Right kidney (tissue), 9 donors: ENCODE measurements around the gene MEOX2.

Source experiments
- DNase-seq: peaks from one replicate; pipeline ENCODE4 v3.0.0-alpha.2; 2016
- long read RNA-seq, 8 donors: transcript quantifications; one replicate each; lab custom pipeline, GENCODE V29; 2026

Gene MEOX2
- long read RNA-seq, donor 1, result 0 reads
- long read RNA-seq, donor 2, partial matches to known transcripts, result 0 of 1 reads
- long read RNA-seq, donor 2, other reads (novel, unspliced or antisense), result 0 of 1 reads
- long read RNA-seq, donor 3, result 0 reads
- long read RNA-seq, donor 4, partial matches to known transcripts, result 0 of 1 reads
- long read RNA-seq, donor 4, other reads (novel, unspliced or antisense), result 0 of 1 reads
- long read RNA-seq, donor 5, result 0 reads
- long read RNA-seq, donor 6, partial matches to known transcripts, result 0 of 1 reads
- long read RNA-seq, donor 6, other reads (novel, unspliced or antisense), result 0 of 1 reads
- long read RNA-seq, donor 7, partial matches to known transcripts, result 0 of 2 reads
- long read RNA-seq, donor 7, other reads (novel, unspliced or antisense), result 0 of 2 reads
- long read RNA-seq, donor 8, partial matches to known transcripts, result 0 of 3 reads
- long read RNA-seq, donor 8, other reads (novel, unspliced or antisense), result 0 of 3 reads

DNA sequence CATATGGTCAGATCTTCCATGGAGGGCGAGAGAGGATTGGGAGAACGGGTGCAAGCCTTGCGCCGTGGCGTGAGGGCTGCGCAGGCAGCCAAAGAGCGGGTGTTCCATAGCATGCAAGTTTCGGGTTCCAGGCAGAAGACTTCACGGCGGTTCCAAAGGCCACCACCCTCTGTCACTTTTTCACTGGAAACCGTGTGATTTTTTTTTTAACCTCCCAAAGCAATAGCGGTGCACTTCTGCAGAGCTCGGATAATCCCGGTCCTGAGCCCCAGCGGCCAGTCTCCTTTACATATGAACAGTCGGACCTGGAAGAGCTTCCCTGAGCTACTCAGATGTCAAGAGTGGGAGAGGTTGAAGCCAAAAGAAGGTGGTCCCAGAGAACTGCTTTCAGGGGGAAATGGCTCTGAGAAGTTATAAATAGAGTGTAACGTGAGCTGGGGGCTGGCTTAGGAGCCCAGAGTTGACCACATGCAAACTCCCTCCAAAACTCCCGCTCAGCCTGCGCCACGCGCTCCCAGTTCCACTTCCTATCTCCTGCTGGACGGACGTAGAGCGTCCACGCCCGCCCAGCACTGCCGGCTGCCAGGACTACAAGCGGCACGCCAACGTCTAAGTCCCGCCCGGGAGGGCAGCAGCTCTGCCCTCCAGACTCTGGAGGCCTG, at the start of gene MEOX2:
TSS of gene MEOX2 (minus strand) at position 389 of the 662 bp plus-strand sequence. CDS start at position 108, 281 bp downstream.
- peak; percentile 76 for DNase-seq

- no peak for DNase-seq
Measured at GRCh38 chr7:15729746-15730145, 43.3 kb upstream of the MEOX2 start.

DNA sequence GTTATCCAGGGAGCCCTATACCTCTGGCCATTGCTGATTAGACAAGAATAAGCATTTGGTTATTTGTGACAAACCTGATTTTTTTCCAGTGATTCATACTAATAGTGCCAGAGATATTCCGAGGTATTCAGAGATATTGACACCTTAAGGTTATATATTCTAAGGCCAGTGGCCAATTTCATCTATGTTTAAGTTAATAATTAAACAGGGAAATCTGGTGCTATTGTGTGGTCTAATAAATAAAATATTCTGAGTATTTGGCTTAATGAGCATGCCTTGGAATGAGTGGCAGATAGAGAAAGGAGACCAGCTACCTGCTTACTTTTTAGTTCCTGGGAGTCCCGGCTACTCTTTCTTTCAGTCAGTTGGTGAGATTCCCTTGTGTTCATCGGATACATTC, 38.6 kb upstream of the MEOX2 start:
- DNase-seq, result no peak

DNA sequence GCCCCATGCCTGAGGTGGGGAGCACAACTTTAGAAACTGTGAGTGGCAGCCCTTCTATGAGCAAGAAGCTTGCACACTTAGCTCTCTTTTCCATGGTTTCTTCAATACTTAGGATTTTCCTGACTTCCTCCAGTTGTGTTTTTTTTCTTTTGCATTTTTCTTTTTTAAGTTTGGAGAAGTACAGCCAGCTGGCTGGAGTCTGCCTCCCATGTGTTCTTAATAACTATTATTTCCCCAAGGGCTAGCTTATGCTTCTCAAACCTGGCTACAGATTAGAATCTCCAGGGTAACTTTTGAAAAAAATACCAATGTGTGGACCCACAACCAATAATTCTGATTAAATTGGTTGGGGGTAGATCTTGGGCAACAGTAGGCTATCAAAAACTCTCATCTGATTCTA, 37.4 kb upstream of the MEOX2 start:
- DNase-seq, result no peak

DNA sequence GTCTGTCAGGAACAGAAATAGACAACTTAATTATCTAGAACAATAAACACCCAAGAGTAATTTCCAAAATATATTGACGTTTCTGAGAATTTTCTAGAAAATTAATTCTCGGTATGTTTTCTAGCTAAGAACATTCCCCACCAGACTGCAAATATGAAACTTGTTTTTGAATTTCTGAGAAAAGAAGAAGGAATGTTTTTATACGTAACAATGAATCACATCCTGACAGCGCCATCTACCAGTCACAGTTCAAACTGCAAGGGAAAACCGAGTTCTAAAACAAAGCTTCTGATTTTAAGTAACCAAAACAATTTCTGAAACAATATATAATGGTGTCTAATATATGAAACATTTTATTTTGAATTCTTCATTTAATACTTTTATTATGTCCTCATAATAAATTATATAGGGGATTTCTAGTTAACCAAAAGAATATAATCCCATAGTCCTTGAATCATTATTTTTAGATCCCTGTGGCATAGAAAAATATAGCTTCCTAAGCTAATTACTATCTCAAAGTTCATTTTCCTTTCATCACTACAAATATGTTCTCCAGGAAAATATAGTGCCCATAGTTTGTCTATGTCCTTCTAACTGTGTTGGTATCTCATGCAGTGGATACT, 34.5 kb upstream of the MEOX2 start:
- DNase-seq, result no peak

GRCh38 chr7:15719311-15719710, 32.8 kb upstream of the MEOX2 start:
- no peak for DNase-seq

GRCh38 chr7:15715435-15715834, 29.0 kb upstream of the MEOX2 start:
- no peak for DNase-seq

DNA sequence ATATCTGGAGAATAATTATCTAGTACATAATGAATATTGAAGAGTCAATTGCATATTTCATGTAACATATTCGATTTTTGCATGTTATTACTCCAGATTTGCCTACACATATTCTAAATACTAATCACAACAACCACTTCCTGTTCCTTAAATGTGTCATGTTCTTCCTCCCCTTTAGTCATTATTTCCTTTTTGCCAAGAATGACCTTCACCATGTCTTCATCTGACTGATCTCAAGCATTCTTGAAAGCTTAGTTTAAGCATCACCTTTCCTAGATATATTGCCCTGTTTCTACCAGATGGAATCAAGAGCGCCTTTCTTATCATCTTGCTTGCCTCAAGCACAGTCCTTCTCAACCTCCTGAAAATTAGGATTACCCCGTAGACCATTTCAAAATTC, 23.5 kb upstream of the MEOX2 start:
- no peak for DNase-seq

- DNase-seq, result no peak
Measured at GRCh38 chr7:15707570-15707969, 21.1 kb upstream of the MEOX2 start.

GRCh38 chr7:15703732-15704131, 17.2 kb upstream of the MEOX2 start:
- DNase-seq, result no peak

DNA sequence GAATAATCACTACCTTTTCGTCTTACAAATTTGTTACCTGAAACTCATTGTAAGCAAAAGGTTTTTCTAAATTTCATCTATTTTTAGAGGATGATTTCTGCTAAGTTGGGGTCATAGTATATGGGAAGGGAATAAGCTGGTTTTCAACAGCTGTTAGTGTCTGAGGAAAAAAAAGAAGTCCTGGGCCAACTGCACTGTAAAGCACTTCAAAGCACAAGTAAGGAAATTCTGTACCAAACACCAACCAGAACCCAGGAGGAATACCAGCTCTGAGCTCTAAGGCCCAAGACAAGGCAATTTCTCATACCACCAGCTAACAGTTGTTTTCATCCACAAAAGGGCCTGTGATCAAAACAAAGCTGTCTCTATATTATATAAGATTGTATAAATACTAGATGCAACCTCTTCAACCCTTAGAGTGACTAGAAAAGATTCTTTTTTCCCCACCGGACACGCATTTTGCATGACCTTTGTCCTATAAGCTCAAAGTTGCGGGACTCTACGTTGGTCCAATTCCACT, 6.1 kb upstream of the MEOX2 start:
- no peak for DNase-seq

DNA sequence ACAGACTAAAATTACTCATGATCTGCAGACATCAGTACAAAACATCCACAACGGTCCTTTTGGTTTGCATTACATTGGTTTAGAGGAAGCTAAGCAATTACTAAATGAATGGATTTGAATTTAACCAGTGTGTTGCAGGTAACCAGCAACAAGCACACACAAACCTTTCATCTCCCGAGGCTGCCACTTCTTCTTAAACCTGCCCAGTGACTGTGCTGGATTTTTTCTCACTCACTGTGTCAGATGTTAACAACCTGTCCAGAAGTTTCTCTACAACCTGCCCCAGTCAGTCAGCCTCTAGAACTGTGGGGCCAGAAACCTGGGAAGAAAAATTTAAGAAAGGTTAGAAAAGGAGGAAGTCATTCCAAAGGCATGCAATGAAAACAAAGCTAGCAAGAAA, 2.4 kb upstream of the MEOX2 start:
- DNase-seq, result peak; percentile 28

- no peak for DNase-seq
Measured at GRCh38 chr7:15688279-15688626, 1.8 kb upstream of the MEOX2 start.

- peak; percentile 61 for DNase-seq
Measured at GRCh38 chr7:15687546-15688278, 1.2 kb upstream of the MEOX2 start.

DNA sequence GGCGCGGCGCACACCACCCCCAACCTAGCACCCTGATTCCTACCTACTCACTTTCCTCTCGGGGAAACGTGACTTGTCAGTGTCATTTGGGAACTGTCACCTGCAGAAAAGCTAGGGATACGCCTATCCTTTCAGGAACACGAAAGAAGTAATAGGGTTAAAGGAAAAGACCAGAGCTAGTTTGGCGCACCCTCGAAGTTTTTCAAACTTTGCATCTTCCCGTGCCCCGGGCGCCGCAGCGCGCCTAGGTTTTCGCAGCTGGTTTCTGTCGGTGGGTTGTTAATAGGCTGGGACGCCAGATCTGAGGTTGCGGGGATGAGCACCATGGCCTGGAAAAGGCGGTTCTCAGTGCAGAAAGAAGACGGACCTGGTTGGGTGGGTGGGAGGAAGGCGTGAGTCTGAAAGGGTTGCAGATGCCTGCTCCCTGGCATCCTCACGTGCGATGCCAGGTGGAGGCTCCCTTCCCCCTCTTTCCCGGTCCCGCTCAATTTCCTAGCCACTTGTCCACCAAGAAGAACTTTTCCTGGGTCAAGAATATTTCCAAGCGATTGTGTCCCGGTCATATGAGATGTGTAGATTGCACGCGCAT, 568 bp upstream of the MEOX2 start:
- DNase-seq, result peak; percentile 69

GRCh38 chr7:15685358-15686294, 857 bp downstream of the MEOX2 start:
- no peak for DNase-seq

- DNase-seq, result peak; percentile 42
Measured at GRCh38 chr7:15684871-15685270, 1.6 kb downstream of the MEOX2 start.

- peak; percentile 4 for DNase-seq
Measured at GRCh38 chr7:15684111-15684800, 2.2 kb downstream of the MEOX2 start.

- no peak for DNase-seq
Measured at GRCh38 chr7:15682751-15683245, 3.7 kb downstream of the MEOX2 start.

GRCh38 chr7:15682111-15682510, 4.4 kb downstream of the MEOX2 start:
- no peak for DNase-seq
